SH-SY5Y (cell line): ENCODE data around the gene OR8J1.

Experiments used
- GATA2 ChIP-seq: IDR thresholded peaks from 2 replicates; pipeline ENCODE4 v1.6.1; 2011; ENCODE audit warnings: mild to moderate bottlenecking, low read depth, low read length
- GATA3 ChIP-seq: IDR thresholded peaks from 2 replicates; pipeline ENCODE4 v1.6.1; 2011; ENCODE audit warnings: low read depth, mild to moderate bottlenecking, low read length, moderate library complexity

DNA sequence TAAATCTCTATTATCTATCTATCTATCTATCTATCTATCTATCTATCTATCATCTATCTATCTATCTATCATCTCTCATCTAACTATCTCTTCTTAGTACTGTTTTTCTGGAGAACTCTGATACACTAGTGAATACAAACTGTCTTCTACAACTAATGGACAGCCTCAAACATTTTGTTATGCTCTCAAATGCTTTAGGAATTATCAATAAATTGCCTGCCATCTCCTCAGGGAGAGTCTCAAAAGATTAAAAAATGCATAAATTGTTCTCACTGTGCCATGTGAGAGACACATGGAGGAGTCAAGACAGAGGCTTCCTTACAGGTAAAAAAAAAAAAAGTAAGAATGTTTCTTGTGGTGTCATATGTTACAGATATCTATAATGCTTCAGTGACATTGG, 39.2 kb upstream of the OR8J1 start, which contains the start of gene OR8K3:
- TF ChIP-seq GATA2 (no peak), GATA3 (no peak)
